ENCODE data around the gene PRPF39.
A peak's percentile ranks its signal among the peaks of the same experiment; 100 is the strongest.

Gene PRPF39

GRCh38 chr14:45082420-45082819, 1.5 kb upstream of the PRPF39 start:
- no peak for DNase-seq

GRCh38 chr14:45083617-45083975, 320 bp upstream of the PRPF39 start:
- DNase-seq = no peak

- DNase-seq = peak; percentile 66 to 72
Observed at GRCh38 chr14:45084946-45085346, 1.0 kb downstream of the PRPF39 start.

- DNase-seq = peak in 1 of 2 donors; percentile 13
Observed at GRCh38 chr14:45089813-45090212, 5.9 kb downstream of the PRPF39 start.

GRCh38 chr14:45091710-45092109, 7.8 kb downstream of the PRPF39 start:
- peak in 1 of 2 donors; percentile 3 for DNase-seq

- no peak for DNase-seq
Observed at GRCh38 chr14:45094275-45094674, 10.4 kb downstream of the PRPF39 start.

- no peak for DNase-seq
Observed at GRCh38 chr14:45095143-45095542, 11.2 kb downstream of the PRPF39 start.

GRCh38 chr14:45096218-45096617, 12.3 kb downstream of the PRPF39 start:
- no peak for DNase-seq

GRCh38 chr14:45103806-45104205, 19.9 kb downstream of the PRPF39 start:
- DNase-seq = no peak

- no peak for DNase-seq
Observed at GRCh38 chr14:45104561-45104960, 20.6 kb downstream of the PRPF39 start.

GRCh38 chr14:45112896-45113781, 29.2 kb downstream of the PRPF39 start:
- no peak for DNase-seq

GRCh38 chr14:45114327-45114726, 30.4 kb downstream of the PRPF39 start:
- no peak for DNase-seq

GRCh38 chr14:45118594-45118993, 34.7 kb downstream of the PRPF39 start:
- no peak for DNase-seq

- no peak for DNase-seq
Observed at GRCh38 chr14:45120096-45120495, 36.2 kb downstream of the PRPF39 start.

GRCh38 chr14:45123271-45123670, 39.4 kb downstream of the PRPF39 start:
- no peak for DNase-seq

- DNase-seq = no peak
Observed at GRCh38 chr14:45125754-45126153, 41.8 kb downstream of the PRPF39 start.

- no peak for DNase-seq
Observed at GRCh38 chr14:45128963-45129629, 45.2 kb downstream of the PRPF39 start.

- no peak for DNase-seq
Observed at GRCh38 chr14:45133683-45134050, 49.8 kb downstream of the PRPF39 start.

GRCh38 chr14:45134051-45134958, 50.4 kb downstream of the PRPF39 start, which contains the start of gene FKBP3:
FKBP3 (minus strand) TSS chr14:45134481; CDS start chr14:45134456, 25 bp downstream.
- peak; percentile 98 for DNase-seq

GRCh38 chr14:45135156-45135555, 51.2 kb downstream of the PRPF39 start:
- peak; percentile 15 to 28 for DNase-seq

- peak; percentile 94 to 98 for DNase-seq
Observed at GRCh38 chr14:45135659-45136395, 51.9 kb downstream of the PRPF39 start, which contains the start of gene FANCM. FANCM (plus strand) TSS chr14:45135930; CDS start chr14:45136032, 102 bp downstream.

- no peak for DNase-seq
Observed at GRCh38 chr14:45136399-45136798, 52.5 kb downstream of the PRPF39 start.
